Stomach (tissue), 4 donors: Measurements from ENCODE around the gene ROCK2.

Source experiments
- CTCF ChIP-seq, 7 experiments: fragments of 450-650 bp in 4 of 7; fragments of 200-600 bp in 3 of 7; sonication (generic) in 3 of 7; IDR thresholded peaks; one replicate each; pipeline ENCODE4 v1.5.1; 2016 to 2019; ENCODE audit warnings: antibody characterized with exemption in 7 of 7, control low read depth in 2 of 7, mild to moderate bottlenecking in 1 of 7
- POLR2A ChIP-seq, 4 donors: fragments of 450-650 bp; IDR thresholded peaks; one replicate each; pipeline ENCODE4 v1.6.1; 2016; ENCODE audit warnings: antibody characterized with exemption in 4 of 4, control low read depth in 2 of 4, mild to moderate bottlenecking in 1 of 4, moderate library complexity in 1 of 4
- POLR2AphosphoS5 ChIP-seq, 3 donors: sonication (generic); formaldehyde crosslinking; IDR thresholded peaks; one replicate each; pipeline ENCODE4 v1.6.1; 2016; ENCODE audit warnings: antibody characterized with exemption in 3 of 3

GRCh38 chr2:11215407-11215806 lies 129.0 kb downstream of the ROCK2 start:
- TF ChIP-seq POLR2AphosphoS5 (IDR thresholded peaks at IDR 0.05) = no peak
- TF ChIP-seq POLR2A (IDR thresholded peaks at IDR 0.05) = no peak
- no peak for TF ChIP-seq CTCF (IDR thresholded peaks at IDR 0.05)
